OCI-LY3 (cell line): Measurements from ENCODE around the gene ARHGAP26.

Experiments used
- CTCF ChIP-seq: fragments of 200-600, 300-600 bp; sonication (generic); IDR thresholded peaks from 2 replicates; pipeline ENCODE4 v1.5.1; 2014; ENCODE audit warnings: antibody characterized with exemption, low read length, low read depth
- EZH2phosphoT487 ChIP-seq: fragments of 200-600 bp; shearing (Covaris generic); IDR thresholded peaks from 2 replicates; pipeline ENCODE4 v1.6.1; 2018; ENCODE audit warnings: antibody characterized with exemption, mixed run types, low read depth

GRCh38 chr5:143168921-143169810, 399.0 kb downstream of the ARHGAP26 start:
- TF ChIP-seq CTCF = no peak
- TF ChIP-seq EZH2phosphoT487 = no peak
